GM19397 (cell line): ENCODE results near the gene IRF4.

Source experiments
- ATAC-seq: cut with Tn5 transposase; IDR thresholded peaks from one replicate; pipeline ENCODE4 v1.9.1; 2021; ENCODE audit warnings: mild to moderate bottlenecking, moderate library complexity; ENCODE audit not compliant: unreplicated experiment

The IRF4 gene

DNA sequence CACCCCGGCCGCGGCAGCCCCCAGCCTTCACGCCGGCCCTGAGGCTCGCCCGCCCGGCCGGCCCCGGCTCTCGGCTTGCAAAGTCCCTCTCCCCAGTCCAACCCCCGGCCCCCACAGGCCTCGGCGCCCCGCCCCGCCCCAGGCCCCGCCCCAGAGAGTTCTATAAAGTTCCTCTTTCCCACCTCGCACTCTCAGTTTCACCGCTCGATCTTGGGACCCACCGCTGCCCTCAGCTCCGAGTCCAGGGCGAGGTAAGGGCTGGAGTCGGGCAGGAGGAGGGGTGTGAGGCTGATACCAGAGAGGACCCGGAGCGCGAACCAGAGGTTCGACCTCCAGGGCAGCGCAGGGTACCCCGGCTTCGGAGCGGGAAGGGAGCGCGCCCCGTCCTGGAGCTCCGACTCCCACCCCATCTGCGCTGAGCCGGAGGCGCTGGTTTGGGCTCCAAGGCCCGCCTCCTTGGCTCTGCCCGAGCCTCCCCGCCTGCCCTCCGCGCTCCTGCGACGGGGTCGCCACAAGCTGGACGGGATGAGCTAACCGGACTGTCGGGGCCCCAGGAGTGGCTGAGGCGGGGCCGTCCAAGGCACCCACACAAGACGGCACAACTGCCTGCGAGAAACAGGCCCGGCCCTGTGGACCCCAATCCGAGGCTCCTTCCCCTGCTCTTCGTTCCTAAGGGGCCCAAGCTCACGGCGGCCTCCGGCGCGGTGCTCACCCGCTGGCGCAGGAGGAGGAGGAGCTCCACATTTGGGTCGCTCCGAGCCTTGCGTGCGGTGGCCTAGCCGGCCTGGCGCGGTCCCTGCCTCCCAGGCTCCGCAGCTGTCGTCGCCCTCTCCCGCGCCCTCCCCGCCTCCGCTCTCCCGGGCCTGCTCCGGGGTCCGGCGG is at the start of gene IRF4:
Gene IRF4 (plus strand): TSS at position 194 of the 882 bp plus-strand sequence. CDS start 1,401 bp downstream, outside the sequence.
- peak; percentile 44 for ATAC-seq

DNA sequence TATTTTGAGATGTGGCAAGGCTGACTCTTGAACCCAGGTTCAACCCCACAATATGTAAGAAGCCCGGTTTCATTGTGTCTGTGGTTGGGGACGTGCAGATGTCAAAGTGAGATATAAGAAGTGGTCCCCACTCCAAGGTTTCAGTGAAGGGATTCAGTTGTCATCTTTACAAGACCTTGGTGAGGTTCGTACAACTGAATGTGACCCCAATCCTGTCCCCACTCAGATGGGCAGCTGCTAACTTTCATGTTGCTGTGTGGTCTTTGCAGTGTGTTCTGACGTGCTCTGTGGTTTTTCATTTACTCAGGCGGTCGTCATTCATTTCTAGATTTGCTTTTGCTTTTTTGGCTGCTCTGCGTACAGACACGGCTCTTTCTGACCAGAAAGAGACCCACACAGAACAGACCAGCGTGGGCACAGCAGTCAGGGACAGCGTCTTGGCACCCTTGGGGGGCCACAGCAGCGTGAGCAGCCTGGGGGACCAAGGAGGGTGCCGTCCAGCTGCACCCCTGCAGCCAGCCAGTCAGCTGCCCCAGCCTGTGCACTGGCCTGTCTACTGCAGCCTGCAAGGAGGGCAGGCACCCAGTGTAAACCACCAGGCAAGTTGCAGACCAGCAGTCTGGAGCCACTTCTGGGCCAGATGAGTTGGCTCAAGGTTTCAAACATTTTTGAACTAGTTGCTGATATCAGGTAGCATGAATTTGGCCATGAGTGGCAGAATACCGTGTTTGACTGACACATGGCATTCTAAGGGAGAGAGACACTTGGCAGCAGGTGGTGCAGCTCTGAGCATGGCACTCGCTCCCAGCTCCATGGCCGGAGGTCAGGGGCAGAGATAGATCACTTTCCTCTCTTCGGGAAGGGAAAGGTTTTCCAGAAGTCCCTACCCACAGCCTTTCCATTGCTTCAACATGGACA is 49.4 kb upstream of the IRF4 start:
- peak; percentile 44 for ATAC-seq

DNA sequence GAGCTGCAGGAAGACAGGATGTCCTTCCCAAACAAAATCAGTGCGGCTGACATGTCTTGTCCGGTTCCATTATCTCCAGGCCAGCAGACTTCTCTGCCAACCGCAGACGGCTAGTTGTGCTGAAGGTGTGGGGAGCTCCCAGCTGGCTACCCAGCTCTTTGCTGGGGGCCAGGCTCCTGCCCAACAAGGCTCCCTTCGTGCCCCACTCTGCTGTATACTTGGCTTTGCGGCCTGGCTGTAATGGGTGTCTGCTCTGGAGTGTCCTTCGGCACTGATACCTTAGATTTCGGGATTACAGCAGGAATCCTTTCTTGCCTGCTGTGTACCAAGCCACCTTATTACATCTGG is 48.7 kb upstream of the IRF4 start:
- ATAC-seq = no peak

GRCh38 chr6:343226-343935 is 48.2 kb upstream of the IRF4 start:
- no peak for ATAC-seq

DNA sequence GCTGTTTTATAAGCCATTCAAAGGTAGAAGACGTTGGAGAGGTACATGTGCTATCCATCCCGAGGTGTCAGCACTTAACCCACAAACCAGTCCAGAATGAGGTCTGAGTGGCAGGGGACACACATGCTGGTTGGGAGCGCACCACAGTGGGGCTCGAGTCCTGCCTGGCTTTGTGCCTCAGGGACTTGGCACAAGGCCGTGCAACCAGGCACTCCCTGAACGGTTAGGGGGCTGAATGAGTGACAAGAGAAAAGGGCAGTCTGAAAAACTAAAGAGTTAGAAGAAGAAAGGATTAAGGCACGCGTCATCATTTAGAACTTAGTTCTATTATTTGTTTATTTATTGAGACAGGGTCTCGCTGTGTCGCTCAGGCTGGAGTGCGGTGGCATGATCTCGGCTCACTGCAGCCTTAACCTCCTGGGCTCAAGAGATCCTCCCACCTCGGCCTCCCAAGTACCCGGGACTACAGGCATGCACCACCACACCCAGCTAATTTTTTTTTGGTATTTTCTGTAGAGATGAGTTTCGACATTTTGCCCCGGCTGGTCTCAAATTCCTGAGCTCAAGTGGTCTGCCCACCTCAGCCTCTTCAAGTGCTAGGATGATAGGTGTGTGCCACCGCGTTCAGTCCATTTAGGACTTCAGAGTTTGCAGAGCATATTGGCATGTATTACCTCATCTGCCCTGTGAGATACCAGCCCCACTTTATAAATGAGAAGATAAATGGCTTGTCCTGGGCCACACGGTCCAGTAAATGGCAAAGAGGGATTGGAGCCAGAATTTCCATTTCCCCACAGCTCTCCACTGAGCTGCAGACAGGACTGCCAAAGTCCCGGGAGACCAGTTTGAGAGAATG is 47.4 kb upstream of the IRF4 start:
- no peak for ATAC-seq

DNA sequence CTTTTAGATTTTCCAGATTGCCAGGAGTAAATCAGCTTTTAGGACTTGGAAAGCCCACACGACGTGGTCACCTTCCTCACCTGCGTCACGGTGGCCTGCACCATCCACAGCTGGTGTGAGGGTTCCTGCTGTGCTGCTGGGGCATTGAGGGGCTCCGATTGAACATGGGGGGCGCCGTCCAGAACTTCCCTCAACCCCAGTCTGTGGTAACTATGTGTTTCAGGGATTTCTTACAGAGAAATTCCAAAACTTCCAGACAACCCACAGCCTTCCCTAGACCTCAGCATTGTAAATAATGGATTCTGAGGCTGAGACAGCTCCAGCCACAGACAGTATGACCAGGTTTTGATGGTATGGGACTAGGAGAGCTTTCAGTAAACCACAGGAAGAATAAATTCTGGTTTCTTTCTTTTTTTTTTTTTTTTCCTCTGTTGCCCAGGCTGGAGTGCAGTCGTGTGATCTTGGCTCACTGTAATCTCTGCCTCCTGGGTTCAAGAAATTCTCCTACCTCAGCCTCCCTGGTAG is 46.7 kb upstream of the IRF4 start:
- ATAC-seq = no peak

- no peak for ATAC-seq
Measured at GRCh38 chr6:345747-346385, 45.7 kb upstream of the IRF4 start.

GRCh38 chr6:346386-347030 is 45.0 kb upstream of the IRF4 start:
- ATAC-seq = no peak

- peak; percentile 84 for ATAC-seq
Measured at GRCh38 chr6:347232-347631, 44.3 kb upstream of the IRF4 start.

- ATAC-seq = no peak
Measured at GRCh38 chr6:347951-348859, 43.3 kb upstream of the IRF4 start.

GRCh38 chr6:348860-349396 is 42.6 kb upstream of the IRF4 start:
- ATAC-seq = no peak

DNA sequence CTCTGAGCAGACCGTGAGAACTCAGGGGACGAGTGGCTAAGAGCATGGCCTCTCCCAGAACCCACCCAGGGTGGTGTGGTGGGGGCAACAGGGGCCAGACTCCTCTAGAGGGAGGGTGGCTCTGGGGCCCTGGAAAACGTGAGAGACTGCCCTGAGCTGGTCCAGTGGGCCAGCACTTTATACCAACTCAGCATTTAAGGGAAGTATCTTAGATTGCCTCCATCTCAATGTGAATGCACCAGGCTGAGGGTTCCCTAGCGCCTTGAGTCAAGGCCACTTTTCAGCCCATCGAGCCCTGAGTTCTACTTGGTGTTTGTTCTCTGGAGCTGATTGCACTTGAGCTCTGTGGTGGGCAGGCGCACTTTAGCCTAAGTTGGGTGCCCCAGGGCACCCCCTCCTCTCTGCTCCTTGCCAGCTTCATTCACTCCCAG is 42.0 kb upstream of the IRF4 start:
- no peak for ATAC-seq

DNA sequence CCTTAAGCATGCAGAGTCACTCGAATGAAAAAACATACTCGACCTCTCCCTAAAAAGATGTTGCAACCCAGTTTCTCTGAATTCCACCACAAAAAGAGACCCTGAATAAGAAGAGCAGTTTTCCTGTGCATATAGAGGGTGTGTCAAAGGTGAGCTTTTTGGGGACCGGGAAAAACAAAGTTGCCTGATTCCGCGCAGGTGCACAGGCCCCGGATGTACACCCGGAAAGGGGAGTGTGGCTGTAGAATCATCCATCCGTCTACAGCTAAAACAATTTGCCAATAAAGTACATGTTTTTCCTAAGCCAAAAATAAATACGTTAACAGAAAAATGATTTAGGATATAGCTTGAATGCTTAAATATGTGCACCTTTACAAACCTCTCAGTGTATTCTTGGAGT is 41.2 kb upstream of the IRF4 start:
- ATAC-seq = no peak

- no peak for ATAC-seq
Measured at GRCh38 chr6:351011-351866, 40.3 kb upstream of the IRF4 start.

DNA sequence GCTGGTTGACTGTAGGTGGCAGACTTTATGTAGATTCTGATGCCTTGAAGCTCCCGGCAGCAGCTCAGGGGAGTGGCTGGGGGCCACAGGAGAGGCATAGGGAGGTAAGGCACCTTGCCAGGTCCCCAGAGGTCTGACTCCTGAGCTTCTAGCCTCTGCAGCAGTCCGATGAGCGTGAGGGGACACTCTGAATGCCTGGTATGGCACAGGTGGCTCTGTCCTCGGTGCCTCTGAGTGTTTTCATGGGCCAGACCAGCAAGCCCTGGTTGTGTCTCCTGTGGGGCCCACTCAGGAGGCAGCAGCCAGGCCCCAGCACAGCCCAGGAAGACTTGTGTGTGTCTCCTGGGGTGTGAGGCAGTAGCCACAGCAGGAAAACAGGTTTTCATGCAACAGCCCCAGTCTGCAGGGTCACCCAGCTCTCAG is 39.7 kb upstream of the IRF4 start:
- ATAC-seq = no peak

DNA sequence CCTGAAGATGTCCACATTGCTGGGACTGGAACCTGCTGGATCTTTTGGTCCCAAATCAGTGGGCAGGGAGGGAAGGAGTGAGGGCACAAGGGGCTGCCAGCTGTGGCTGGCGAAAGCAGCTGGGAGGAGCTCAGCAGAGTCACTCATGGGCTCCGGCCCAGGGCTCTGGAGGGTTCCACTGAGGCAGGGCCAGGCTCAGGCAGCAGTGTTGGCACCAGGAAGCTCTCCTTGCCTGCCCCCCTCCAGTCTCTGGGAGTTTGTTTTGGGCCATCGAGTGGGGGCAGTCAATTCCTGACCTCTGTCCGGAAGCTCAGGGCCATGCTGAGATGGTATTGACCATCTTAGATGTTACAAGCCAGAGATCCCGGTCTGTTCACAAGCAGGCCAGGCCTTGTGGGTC is 39.1 kb upstream of the IRF4 start:
- no peak for ATAC-seq
